H1 (cell line): ENCODE data around the gene SCNN1B.

Experiments
- BCL11A ChIP-seq, 2 experiments: IDR thresholded peaks; one replicate each; pipeline ENCODE4 v1.6.1; 2011; ENCODE audit warnings: low read depth in 2 of 2, low read length in 2 of 2, mild to moderate bottlenecking in 2 of 2
- CHD1 ChIP-seq: IDR thresholded peaks from 2 replicates; pipeline ENCODE4 v1.6.1; 2012; ENCODE audit warnings: low read depth, low read length, improper control_type of control experiment
- CHD2 ChIP-seq: IDR thresholded peaks from 2 replicates; pipeline ENCODE4 v1.6.1; 2012; ENCODE audit warnings: low read length, improper control_type of control experiment
- CREB1 ChIP-seq: IDR thresholded peaks from 2 replicates; pipeline ENCODE4 v1.6.1; 2012; ENCODE audit warnings: inconsistent platforms
- CTCF ChIP-seq, 3 experiments: IDR thresholded peaks; 1 replicate in 2 of 3; 2 replicates in 1 of 3; pipeline versions ENCODE4 v1.5.1 to v1.6.1; 2011; ENCODE audit warnings: low read length in 3 of 3, mild to moderate bottlenecking in 3 of 3, inconsistent platforms in 2 of 3, low read depth in 1 of 3, moderate library complexity in 1 of 3; ENCODE audit not compliant: insufficient read depth in 1 of 3; ENCODE audit errors: control extremely low read depth in 1 of 3
- EZH2 ChIP-seq: fragments of 200-600 bp; sonication (generic); IDR thresholded peaks from 2 replicates; pipeline ENCODE4 v1.7.1; 2012; ENCODE audit warnings: low read depth, mild to moderate bottlenecking, moderate library complexity, low read length, inconsistent platforms; ENCODE audit not compliant: severe bottlenecking
- GABPA ChIP-seq: IDR thresholded peaks from 2 replicates; pipeline ENCODE4 v1.6.1; 2011; ENCODE audit warnings: mild to moderate bottlenecking, low read length, moderate library complexity, borderline replicate concordance; ENCODE audit not compliant: insufficient read depth
- JUN ChIP-seq: IDR thresholded peaks from 2 replicates; pipeline ENCODE4 v1.6.1; 2011; ENCODE audit warnings: low read depth, mild to moderate bottlenecking, improper control_type of control experiment, low read length
- JUND ChIP-seq: IDR thresholded peaks from 2 replicates; pipeline ENCODE4 v1.6.1; 2011; ENCODE audit warnings: mild to moderate bottlenecking, improper control_type of control experiment, low read length
- POLR2A ChIP-seq, 2 experiments: IDR thresholded peaks; 1 replicate in 1 of 2; 2 replicates in 1 of 2; pipeline ENCODE4 v1.6.1; 2011; ENCODE audit warnings: low read depth in 2 of 2, low read length in 2 of 2, mild to moderate bottlenecking in 2 of 2; ENCODE audit errors: control extremely low read depth in 1 of 2
- POLR2AphosphoS5 ChIP-seq: IDR thresholded peaks from 2 replicates; pipeline ENCODE4 v1.6.1; 2011; ENCODE audit warnings: low read depth, low read length
- SIN3A ChIP-seq, 2 experiments: IDR thresholded peaks in 1 of 2; conservative IDR thresholded peaks in 1 of 2; 2 replicates each; pipeline ENCODE4 v1.6.1; 2011 to 2012; ENCODE audit warnings: low read length in 2 of 2, improper control_type of control experiment in 1 of 2, low read depth in 1 of 2, mild to moderate bottlenecking in 1 of 2
- SUZ12 ChIP-seq: fragments of 200-600 bp; sonication (generic); IDR thresholded peaks from 2 replicates; pipeline ENCODE4 v1.6.1; 2012; ENCODE audit warnings: mild to moderate bottlenecking, inconsistent platforms, low read length, moderate library complexity, mixed read lengths
- TCF12 ChIP-seq: IDR thresholded peaks from 2 replicates; pipeline ENCODE4 v1.6.1; 2011; ENCODE audit warnings: low read depth, mild to moderate bottlenecking, low read length

DNA sequence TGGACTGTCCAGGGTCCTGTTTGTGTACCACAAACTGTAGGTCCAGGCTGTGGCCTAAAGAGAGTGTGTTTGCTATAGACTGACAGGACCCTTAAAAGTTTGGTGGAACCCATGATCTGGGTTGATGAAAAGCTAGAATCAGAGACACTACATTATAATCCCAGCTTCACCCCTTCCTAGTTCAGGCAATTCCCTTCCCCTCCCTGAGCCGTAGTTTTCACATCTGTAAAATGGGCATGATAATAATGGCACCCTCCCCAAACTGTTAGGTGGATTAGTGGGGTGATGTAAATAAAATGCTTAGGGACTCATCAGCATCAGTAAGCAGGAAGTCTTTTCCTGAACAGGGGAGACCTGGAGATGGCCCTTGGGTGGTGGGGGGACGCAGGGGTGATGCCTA is 2.5 kb downstream of the SCNN1B start:
- TF ChIP-seq POLR2AphosphoS5, result no peak
- no peak for TF ChIP-seq BCL11A (IDR thresholded peaks at IDR 0.05; ENCODE audit: low read depth in 2 of 2, low read length in 2 of 2)
- no peak for TF ChIP-seq CTCF (IDR thresholded peaks at IDR 0.05; ENCODE audit: control extremely low read depth in 1 of 3, insufficient read depth in 1 of 3, low read depth in 1 of 3, low read length in 3 of 3)
- no peak for TF ChIP-seq TCF12
- TF ChIP-seq CREB1, result no peak
- no peak for TF ChIP-seq SIN3A (conservative IDR thresholded peaks at IDR 0.05 in 1 of 2, IDR thresholded peaks at IDR 0.05 in 1 of 2; ENCODE audit: low read depth in 1 of 2, low read length in 2 of 2)
- TF ChIP-seq JUN, result no peak
- no peak for TF ChIP-seq CHD1
- TF ChIP-seq CHD2, result no peak
- no peak for TF ChIP-seq SUZ12
- TF ChIP-seq EZH2, result no peak
- TF ChIP-seq POLR2A (IDR thresholded peaks at IDR 0.05; ENCODE audit: control extremely low read depth in 1 of 2, low read depth in 2 of 2, low read length in 2 of 2), result no peak
- no peak for TF ChIP-seq JUND
- TF ChIP-seq GABPA, result no peak
